Heart left ventricle (tissue), 13 donors: ENCODE measurements around the gene FAT1.

Experiments
- CTCF ChIP-seq, 12 donors: fragments of 200-600 bp; sonication (generic) in 4 of 12; IDR thresholded peaks; one replicate each; pipeline versions ENCODE4 v1.5.0 to v1.8.0; 2018 to 2022; ENCODE audit warnings: antibody characterized with exemption in 12 of 12, mild to moderate bottlenecking in 5 of 12
- POLR2A ChIP-seq, 2 donors: fragments of 450-650 bp; IDR thresholded peaks; one replicate each; pipeline ENCODE4 v1.6.1; 2017; ENCODE audit warnings: antibody characterized with exemption in 2 of 2, mild to moderate bottlenecking in 2 of 2, moderate library complexity in 2 of 2
- donor health status: ischemic (EF 13 %, LVEDD 7.1; RV severe dilation, severe dysfunction).
- donor health status: DM: no; HTN: yes; CAD: no.
- donor health status: DM: no; HTN: no; CAD: no.
- donor health status: ischemic (EF 25% LVEDD 6.9; RV normal size, moderate dysfunction).
- donor health status: ischemic (EF 25% LVEDD 5.7; RV mildly dilated, moderate dysfunction).
- donor health status: ischemic (EF 35%, LVEDD 5.7; RV mildly dilated, moderate dysfunction).
- donor health status: nonischemic (EF 11% LVEDD 7.7; RV severe dilation, severe dysfunction).
- donor health status: DM: yes; HTN: yes; CAD: no.
- donor health status: PGD.
- donor health status: ischemic (EF 29% LVEDD 5.4; RV normal size, mild dysfunction).
- donor health status: nonischemic (EF 23%, LVEDD 6.1; RV moderate dilation, normal function).

- TF ChIP-seq POLR2A (IDR thresholded peaks at IDR 0.05), result no peak
- TF ChIP-seq CTCF (IDR thresholded peaks at IDR 0.05), result no peak
These were observed 3.7 kb upstream of the FAT1 start for GRCh38 chr4:186727169-186727976.
